HG03064 (cell line): Measurements from ENCODE around the gene EMP2.
"Not testable (repeated sequence)": the region's sequence is repeated elsewhere in the genome, so short reads cannot be mapped to it uniquely, and the experiment has no call there.

Source experiments
- ATAC-seq: cut with Tn5 transposase; IDR thresholded peaks from one replicate; pipeline ENCODE4 v1.9.1; 2021; ENCODE audit warnings: low read depth; ENCODE audit not compliant: unreplicated experiment

The EMP2 gene

DNA sequence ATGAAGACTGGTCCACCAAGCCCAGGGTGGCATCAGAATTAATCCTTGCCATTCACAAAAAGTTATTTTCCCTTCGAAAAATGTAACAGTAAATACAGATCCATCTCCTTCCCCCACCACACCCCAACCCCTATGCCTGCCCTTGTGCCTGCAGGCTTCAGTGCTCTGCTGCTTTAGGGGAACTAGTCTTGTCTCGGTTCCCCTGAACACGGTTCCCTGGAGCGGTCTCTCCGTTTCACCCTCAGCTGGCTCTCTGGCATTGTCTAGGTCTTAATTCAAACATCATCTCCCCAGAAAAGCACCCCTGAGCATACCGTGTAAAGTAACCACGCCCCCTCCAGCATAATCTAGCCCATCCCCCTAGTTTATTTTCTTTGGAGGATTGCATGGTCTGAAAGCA lies 25.8 kb downstream of the EMP2 start:
- no peak for ATAC-seq

DNA sequence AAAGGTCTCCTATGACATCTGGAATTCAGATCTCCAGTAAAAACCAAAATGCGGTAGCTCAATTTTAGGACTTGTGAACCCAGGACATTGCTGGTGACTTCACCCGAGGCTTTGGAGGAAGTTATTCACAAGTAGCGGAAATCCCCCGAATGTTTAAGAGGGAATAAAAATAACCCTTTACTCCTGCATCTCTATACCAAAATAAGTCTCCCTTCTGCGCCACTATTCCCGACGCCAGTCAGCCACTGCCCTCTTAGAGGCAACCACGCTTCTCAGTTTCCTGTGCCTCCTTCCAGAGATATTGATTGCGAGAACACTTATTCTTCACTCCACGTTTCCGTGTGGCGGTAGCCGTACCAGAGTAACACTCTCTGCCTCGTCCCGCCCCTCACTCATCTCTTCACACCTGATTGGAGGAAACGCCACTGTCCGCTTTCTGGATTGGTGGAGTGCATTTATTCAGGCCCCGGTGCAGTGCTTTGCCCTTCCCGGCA lies 27.4 kb downstream of the EMP2 start:
- peak; percentile 90 for ATAC-seq

GRCh38 chr16:10552281-10552680 lies 28.1 kb downstream of the EMP2 start:
- no peak for ATAC-seq

GRCh38 chr16:10551881-10552280 lies 28.5 kb downstream of the EMP2 start:
- ATAC-seq = no peak

GRCh38 chr16:10548404-10548803 lies 32.0 kb downstream of the EMP2 start:
- ATAC-seq = no peak

DNA sequence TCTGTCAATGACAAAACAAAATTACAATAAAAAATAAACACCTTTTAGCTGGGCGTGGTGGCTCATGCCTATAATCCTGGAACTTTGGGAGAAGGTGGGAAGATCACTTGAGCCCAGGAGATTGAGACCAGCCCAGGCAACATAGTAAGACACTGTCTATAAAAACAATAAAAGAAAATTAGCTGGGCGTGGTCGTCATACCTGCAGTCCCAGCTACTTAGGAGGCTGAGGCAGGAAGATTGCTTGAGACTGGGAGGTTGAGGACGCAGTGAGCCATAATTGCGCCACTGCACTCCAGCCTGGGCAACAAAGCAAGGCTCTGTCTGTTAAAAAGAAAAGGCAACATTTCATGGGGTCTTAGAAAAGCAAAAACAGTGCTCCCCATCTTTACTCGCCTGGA lies 32.7 kb downstream of the EMP2 start:
- no peak for ATAC-seq

DNA sequence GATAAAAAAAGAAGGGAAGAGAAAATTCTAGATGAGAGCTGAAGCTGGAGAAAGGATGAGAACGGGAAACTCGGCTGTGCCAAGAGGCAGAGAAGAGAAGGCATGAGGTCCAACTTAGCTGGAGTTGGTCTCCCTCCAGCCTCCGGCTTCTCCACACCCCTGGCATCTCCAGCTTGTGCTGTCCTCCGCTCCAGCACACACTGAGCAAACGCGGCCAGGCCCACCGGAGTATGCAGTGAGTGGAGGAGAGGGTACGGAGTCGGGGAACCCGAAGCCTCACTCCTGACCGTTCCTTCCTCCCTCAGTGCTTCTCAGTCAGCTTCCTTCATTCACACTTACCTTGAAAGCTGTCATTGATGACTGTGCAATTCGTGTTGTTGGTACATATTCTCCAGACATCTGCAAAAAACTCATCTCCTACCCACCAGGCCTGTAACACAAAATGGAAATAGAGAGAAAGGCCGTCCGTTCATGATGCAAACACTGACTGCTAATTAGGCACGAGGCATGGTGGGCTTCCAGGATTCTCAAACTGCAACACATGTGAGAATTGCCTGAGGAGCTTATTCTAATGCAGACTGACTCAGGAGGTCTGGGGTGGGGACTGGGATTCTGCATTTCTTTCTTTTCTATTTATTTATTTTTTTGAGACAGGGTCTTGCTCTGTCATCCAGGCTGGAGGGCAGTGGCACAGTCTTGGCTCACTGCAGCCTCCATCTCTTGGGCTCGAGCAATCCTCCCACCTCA lies 37.0 kb downstream of the EMP2 start:
- ATAC-seq = no peak

DNA sequence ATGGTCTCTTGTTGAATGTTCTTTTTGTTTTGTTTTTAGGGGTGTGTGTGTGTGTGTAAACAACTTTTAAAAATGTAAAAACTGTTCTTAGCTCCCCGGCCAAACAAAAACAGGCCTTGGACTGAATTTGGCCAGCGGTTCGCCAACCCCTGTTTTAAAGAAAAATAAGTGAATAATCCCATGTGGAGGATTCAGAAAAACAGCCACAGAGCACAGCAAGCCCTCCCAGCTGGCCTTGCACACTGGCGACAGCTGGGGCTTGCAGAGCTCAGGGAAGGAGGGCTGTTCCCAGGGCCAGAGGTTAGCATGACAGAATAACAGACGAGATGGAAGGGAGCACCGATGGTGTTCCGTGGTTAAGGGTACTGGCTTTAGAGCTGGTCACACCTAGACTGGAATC lies 39.0 kb downstream of the EMP2 start:
- ATAC-seq = no peak

GRCh38 chr16:10539793-10540192 lies 40.6 kb downstream of the EMP2 start:
- ATAC-seq = no peak

DNA sequence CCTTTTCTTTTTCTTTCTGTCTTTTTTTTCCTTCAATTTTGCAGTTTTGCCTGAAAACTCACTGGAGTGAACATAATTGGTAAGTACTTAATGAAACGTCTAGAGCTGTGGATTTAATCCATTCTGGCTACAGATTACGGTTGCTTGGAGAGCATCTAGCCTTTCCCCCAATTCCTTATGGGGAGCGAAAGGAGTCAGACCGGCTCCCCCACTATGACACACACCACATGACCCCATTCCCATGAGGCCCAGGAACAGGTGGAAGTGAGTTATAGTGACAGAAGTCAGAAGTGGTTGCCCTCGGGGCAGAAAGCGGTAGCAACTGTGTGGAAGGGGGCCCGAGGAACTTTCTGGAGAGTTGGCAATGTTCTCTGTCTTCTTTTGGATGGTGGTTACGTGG lies 41.2 kb downstream of the EMP2 start:
- no peak for ATAC-seq

DNA sequence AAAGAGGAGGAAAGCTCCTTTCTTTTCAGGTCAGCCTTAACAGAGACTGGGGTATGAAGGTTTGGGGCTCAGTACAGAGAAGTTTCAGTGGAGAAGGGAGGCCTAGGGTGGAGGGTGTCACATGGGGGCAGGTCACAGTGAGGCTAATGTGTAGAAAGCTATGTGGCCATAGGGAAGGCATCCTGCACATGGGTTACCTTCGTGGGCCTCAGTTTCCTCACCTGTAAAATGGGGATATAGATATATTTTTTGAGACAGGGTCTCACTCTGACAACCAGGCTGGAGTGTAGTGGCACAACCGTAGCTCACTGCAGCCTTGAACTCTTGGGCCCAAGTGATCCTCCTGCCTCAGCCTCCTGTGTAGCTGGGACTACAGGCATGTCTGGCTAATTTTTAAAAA lies 41.8 kb downstream of the EMP2 start:
- ATAC-seq = no peak

DNA sequence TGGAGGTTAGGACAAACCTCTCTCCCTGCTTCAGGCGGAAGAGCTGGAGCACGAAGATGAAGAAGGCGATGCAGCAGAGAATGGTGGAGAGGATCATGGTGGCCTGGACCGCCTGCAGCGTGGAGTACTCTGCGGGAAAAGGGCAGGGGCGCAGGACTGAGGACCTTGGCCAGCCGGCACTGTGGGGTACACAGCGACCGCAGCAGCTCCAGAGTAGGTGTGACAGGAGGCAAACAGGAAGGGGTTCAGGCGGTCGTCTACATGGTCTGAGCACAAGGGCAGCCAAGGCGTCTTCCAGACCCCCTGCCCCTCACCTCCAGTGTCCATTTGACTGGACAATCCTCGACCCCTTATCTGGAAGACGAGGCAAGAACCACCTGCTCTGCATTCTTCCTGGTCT lies 42.5 kb downstream of the EMP2 start:
- no peak for ATAC-seq

DNA sequence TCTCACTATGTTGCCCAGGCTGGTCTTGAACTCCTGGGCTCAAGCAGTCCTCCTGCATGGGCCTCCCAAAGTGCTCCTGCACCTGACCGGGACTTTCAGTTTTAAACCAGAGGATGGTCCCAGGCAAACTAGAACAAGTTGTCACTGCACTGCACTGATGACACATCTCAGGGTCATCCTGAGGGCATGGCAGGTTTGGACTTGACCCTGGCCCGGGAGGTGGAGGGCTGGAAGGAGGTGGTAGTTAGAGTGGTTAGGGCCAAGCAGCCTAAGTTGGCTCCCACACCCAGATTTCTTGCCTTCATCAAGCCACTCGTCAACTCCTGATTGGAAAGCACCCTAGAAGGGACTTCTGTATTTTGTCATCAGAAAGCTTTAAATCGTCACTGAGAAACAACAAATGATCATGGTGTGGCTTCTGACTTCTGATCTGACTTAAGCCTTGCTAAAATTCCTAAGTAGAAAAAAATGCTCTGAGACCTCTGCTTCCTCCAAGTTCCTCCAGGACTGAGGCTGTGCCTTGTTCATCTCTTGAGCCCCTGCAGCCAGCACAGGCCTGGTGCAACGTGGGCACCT lies 43.5 kb downstream of the EMP2 start:
- no peak for ATAC-seq

DNA sequence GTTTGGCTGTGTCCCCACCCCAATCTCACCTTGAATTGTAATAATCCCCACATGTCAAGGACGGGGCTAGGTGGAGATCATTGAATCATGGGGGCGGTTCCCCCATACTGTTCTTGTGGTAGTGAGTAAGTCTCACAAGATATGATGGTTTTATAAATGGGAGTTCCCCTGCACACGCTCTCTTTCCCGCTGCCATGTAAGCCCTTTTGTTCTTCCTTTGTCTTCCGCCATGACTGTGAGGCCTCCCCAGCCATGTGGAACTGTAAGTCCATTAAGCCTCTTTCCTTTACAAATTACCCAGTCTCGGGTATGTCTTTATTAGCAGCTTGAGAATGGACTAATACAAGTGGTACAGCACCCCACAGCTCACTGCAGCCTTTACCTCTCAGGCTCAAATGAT lies 44.1 kb downstream of the EMP2 start:
- not testable (repeated sequence) for ATAC-seq

GRCh38 chr16:10535461-10535860 lies 44.9 kb downstream of the EMP2 start:
- no peak for ATAC-seq

DNA sequence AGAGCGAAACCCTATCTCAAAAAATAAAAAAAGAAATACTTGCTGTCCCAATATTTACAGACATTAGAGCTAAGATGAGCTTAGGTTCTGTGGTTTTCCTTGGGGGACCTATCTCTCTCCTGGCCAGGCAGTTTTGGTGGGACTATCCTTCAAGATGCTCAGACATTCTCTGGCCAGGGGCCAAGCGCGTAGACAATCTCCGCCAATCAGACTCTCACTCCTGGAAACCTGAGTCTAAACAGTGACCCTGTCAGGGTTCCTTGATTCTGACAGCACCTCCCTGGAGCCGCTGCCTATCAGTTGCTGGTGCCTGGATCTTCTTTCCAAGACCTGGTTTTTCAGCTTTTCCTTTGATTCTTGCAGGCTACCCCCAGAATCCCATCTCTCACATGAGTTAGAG lies 45.6 kb downstream of the EMP2 start:
- ATAC-seq = no peak

- not testable (repeated sequence) for ATAC-seq
Measured at GRCh38 chr16:10533612-10534011, 46.8 kb downstream of the EMP2 start.

DNA sequence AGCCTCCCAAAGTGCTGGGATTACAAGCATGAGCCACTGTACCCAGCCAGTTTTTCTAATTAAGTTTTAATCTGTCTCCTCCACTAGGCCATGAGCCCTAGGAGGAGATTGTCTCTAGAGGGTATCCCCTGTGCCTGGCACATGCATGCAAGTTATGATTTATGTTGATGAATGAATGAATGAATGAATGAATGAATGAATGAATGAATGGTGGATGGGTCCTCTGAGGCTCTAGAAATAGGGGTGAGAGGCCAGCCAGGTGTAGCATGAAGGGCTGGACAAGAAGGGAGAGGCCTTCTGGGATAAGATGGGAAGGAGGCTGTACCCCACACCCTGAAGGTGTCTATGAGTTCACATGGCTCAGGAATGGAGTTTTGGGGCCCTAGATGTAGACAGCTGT lies 48.8 kb downstream of the EMP2 start:
- ATAC-seq = no peak

DNA sequence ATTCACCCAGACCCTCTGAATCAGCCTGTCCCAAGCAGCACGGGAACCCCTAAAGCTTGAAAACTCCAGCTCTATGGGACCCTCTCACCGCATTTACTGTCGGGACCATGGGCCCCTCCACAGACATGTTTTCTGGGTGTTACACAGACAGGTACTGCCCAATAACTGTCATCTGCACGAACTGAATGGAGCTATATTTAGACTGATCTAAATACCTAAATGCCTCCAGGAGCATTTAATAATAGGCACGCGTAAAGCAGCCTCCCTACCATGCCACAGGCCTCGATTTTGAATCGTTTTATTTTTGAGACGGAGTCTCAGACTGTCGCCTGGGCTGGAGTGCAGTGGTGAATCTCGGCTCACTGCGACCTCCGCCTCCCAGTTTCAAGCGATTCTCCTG lies 49.7 kb downstream of the EMP2 start:
- ATAC-seq = no peak

DNA sequence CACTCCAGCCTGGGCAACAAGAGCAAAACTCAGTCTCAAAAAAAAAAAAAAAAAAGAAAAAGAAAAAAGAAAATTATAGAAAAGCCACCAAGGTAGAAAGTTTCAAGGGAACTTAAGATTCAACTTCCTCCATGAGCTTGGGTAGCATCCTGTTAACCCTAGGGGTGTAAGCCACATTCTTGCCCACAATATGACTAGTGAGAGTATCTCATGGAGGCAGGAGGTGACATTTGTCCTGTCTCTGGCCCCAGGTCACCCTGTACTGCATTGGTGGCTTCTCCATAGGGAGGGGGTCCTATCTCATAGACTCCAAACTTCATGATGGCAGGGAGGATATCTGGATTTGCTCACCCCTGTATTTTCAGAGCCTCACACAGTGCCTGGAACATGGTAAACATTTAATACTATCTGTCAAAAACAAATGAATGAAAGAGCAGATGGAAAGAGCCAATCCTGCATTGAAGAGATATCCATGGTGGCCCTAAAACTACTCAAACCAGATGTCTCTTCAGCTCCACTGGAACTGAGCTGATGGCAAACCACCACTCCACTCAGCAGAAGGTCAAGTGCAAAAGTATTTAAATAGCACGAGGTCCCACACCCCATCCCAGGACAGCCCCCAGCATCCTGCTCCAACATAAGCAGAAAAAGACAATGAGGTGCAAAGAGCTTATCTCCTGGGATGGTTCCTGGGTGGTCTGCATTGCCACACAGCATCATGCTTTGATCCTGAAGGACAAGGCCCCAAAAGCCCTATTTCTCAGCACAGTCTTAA lies 50.3 kb downstream of the EMP2 start:
- ATAC-seq = no peak

DNA sequence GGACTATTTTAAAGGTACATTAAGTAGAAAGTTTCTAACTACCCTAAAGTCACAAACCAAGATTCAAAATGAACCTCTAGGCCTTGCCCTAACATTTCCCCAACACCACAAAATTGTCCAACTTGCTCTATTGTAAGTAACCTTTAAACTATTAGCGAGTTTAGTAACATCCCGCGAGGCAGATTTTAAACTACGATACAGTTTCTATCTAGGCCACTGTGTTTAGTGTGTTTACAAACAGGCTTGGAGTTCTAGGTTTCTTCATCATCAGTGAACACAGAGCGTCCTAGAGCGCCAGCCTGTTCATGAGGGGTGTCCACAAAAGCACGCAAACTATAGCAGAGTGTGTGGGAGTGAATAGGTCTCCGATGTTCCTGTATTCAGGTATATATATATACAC lies 51.8 kb downstream of the EMP2 start:
- no peak for ATAC-seq

DNA sequence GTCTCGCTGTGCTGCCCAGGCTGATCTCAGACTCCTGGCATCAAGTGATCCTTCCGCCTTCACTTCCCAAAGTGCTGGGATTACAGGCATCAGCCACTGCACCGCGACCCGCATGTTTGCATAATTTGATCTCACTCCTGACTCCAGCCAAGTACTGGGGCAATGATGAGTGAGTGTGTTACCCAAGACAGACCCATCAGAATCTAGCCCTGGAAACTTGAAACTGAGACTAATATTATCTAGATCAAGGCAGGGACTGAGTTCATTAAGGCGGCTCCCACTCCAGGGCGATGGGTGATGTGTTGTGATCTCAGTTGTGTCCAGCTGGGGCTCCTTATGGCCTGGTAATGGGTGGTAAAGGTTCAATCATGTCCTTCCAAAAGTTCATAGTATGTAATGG lies 53.4 kb downstream of the EMP2 start:
- ATAC-seq = no peak
